Kasumi-1 (cell line): ENCODE results near the gene LTBP1.

ENCODE experiments used
- DNase-seq, 2 experiments: peaks; one replicate each; lab custom pipeline; 2025; lab: John Stamatoyannopoulos, UW

Gene LTBP1

GRCh38 chr2:32931519-32931918, 15.2 kb upstream of the LTBP1 start:
- DNase-seq = no peak

GRCh38 chr2:32931945-32932709, 14.6 kb upstream of the LTBP1 start:
- no peak for DNase-seq

GRCh38 chr2:32932825-32933755, 13.7 kb upstream of the LTBP1 start:
- DNase-seq = no peak

- no peak for DNase-seq
Measured at GRCh38 chr2:32933756-32934095, 13.0 kb upstream of the LTBP1 start.

GRCh38 chr2:32937602-32938448, 8.9 kb upstream of the LTBP1 start:
- no peak for DNase-seq

- no peak for DNase-seq
Measured at GRCh38 chr2:32938934-32939333, 7.8 kb upstream of the LTBP1 start.

- DNase-seq = no peak
Measured at GRCh38 chr2:32940316-32940997, 6.3 kb upstream of the LTBP1 start.

- no peak for DNase-seq
Measured at GRCh38 chr2:32941944-32942690, 4.6 kb upstream of the LTBP1 start.

GRCh38 chr2:32942793-32943485, 3.8 kb upstream of the LTBP1 start:
- no peak for DNase-seq

GRCh38 chr2:32945286-32945685, 1.5 kb upstream of the LTBP1 start:
- DNase-seq = no peak

- DNase-seq = no peak
Measured at GRCh38 chr2:32947076-32947483, 327 bp downstream of the LTBP1 start.

GRCh38 chr2:32947484-32948143, 861 bp downstream of the LTBP1 start:
- no peak for DNase-seq

- no peak for DNase-seq
Measured at GRCh38 chr2:32948266-32948665, 1.5 kb downstream of the LTBP1 start.

- DNase-seq = no peak
Measured at GRCh38 chr2:32949260-32949659, 2.5 kb downstream of the LTBP1 start.

GRCh38 chr2:32951672-32952071, 4.9 kb downstream of the LTBP1 start:
- peak; percentile 31 to 44 for DNase-seq

GRCh38 chr2:32952761-32953476, 6.2 kb downstream of the LTBP1 start:
- DNase-seq = no peak

- no peak for DNase-seq
Measured at GRCh38 chr2:32954206-32954605, 7.5 kb downstream of the LTBP1 start.

GRCh38 chr2:32958821-32959220, 12.1 kb downstream of the LTBP1 start:
- no peak for DNase-seq

GRCh38 chr2:32960238-32960637, 13.5 kb downstream of the LTBP1 start:
- DNase-seq = no peak
